ENCODE measurements around the gene RAPH1.

RAPH1 gene

GRCh38 chr2:203535078-203535783 is at the start of gene RAPH1:
Gene RAPH1, minus strand, starts transcription at chr2:203535301. Its CDS starts 39,948 bp downstream, at chr2:203495353.
- peak; percentile 88 for DNase-seq (ENCODE audit: low spot score)
- peak within 1 kb of the TSS; percentile 96 for H3K4me3 ChIP-seq
- peak within 1 kb of the TSS; percentile 97 to 98 for H3K27ac ChIP-seq
- no peak for TF ChIP-seq CTCF (IDR thresholded peaks at IDR 0.05)

- no peak overlapping the region for H3K27ac ChIP-seq
- no peak for DNase-seq (ENCODE audit: low spot score)
- no peak overlapping the region for H3K4me3 ChIP-seq
- TF ChIP-seq CTCF (IDR thresholded peaks at IDR 0.05), result no peak
Measured at GRCh38 chr2:203584784-203585183, 49.7 kb upstream of the RAPH1 start.

- no peak for TF ChIP-seq CTCF (IDR thresholded peaks at IDR 0.05)
- Histone ChIP-seq H3K4me3 (no peak overlapping the region), H3K27ac (peak overlapping the region; percentile 58 to 78)
- DNase-seq (ENCODE audit: low spot score), result no peak
Measured at GRCh38 chr2:203583701-203584100, 48.6 kb upstream of the RAPH1 start.

GRCh38 chr2:203583084-203583695 is 48.1 kb upstream of the RAPH1 start:
- Histone ChIP-seq H3K27ac (peak overlapping the region; percentile 58 to 78), H3K4me3 (peak overlapping the region; percentile 3)
- no peak for DNase-seq (ENCODE audit: low spot score)
- TF ChIP-seq CTCF (IDR thresholded peaks at IDR 0.05), result no peak

- DNase-seq (ENCODE audit: low spot score), result no peak
- Histone ChIP-seq H3K27ac (peak overlapping the region; percentile 58 to 78), H3K4me3 (peak overlapping the region; percentile 3)
Measured at GRCh38 chr2:203582468-203582867, 47.4 kb upstream of the RAPH1 start.

GRCh38 chr2:203580844-203581243 is 45.7 kb upstream of the RAPH1 start:
- DNase-seq (ENCODE audit: low spot score), result no peak
- peak overlapping the region in 1 of 2 donors; percentile 56 for H3K27ac ChIP-seq

More at GRCh38 chr2:203582468-203582867, 47.4 kb upstream of the RAPH1 start:
- no peak for TF ChIP-seq CTCF (IDR thresholded peaks at IDR 0.05)

More at GRCh38 chr2:203580844-203581243, 45.7 kb upstream of the RAPH1 start:
- H3K4me3 ChIP-seq, result no peak overlapping the region
- no peak for TF ChIP-seq CTCF (IDR thresholded peaks at IDR 0.05)

All from coronary artery (tissue), 2 donors.